Right lobe of liver (tissue), 6 donors: ENCODE data around the gene CCBE1. TPM values are rescaled to one million over a fixed set of nuclear protein-coding genes. Genes with fewer than 3 reads are reported as not detected.

Experiments used
- ATAC-seq, 4 donors: fragments of 200-7000 bp; cut with Tn5 transposase; one replicate each; pipeline ENCODE4 v1.9.1; 2020; ENCODE audit warnings: mild to moderate bottlenecking in 4 of 4, moderate library complexity in 4 of 4
- DNase-seq, 3 donors: peaks; one replicate each; pipeline ENCODE4 v3.0.0-alpha.2; 2020
- H3K27ac ChIP-seq, 3 donors: fragments of 200-600 bp; one replicate each; pipeline ENCODE4 v1.8.0; 2022
- H3K27me3 ChIP-seq, 2 donors: fragments of 200-600 bp; one replicate each; pipeline ENCODE4 v1.8.0; 2022
- H3K36me3 ChIP-seq, 4 donors: fragments of 200-600 bp; sonication (generic) in 1 of 4; one replicate each; pipeline versions ENCODE4 v1.5.1 to v1.8.0; 2017 to 2022; ENCODE audit warnings: control low read depth in 1 of 4
- H3K4me1 ChIP-seq, 4 donors: fragments of 200-600 bp; sonication (generic) in 1 of 4; one replicate each; pipeline versions ENCODE4 v1.5.1 to v1.8.0; 2017 to 2022; ENCODE audit warnings: control low read depth in 1 of 4
- H3K4me3 ChIP-seq, 3 donors: fragments of 200-600 bp; one replicate each; pipeline ENCODE4 v1.8.0; 2022
- H3K9me3 ChIP-seq, 4 donors: fragments of 200-600 bp; sonication (generic) in 1 of 4; one replicate each; pipeline versions ENCODE4 v1.5.1 to v1.8.0; 2017 to 2022; ENCODE audit warnings: control low read depth in 1 of 4
- POLR2A ChIP-seq: fragments of 450-650 bp; IDR thresholded peaks from one replicate; pipeline ENCODE4 v1.6.1; 2017; ENCODE audit warnings: antibody characterized with exemption, mild to moderate bottlenecking
- WGBS: methylation state at CpG from one replicate; pipeline ENCODE4 v1.1.6; 2018; ENCODE audit warnings: low coverage, low lambda C conversion rate; ENCODE audit not compliant: insufficient coverage; ENCODE audit errors: missing lambda C conversion rate; 5-methylcytosine and 5-hydroxymethylcytosine counted together
- intact Hi-C, 2 donors: fragments of 100-400 bp; cut with DNase I; formaldehyde crosslinking; loops; one replicate each; pipeline versions ENCODE4 v1.11.2 to v1.14.1; 2022
- total RNA-seq, 6 experiments: library from RNA; depleted of rRNA in 2 of 6; stranded (reverse); fragments of >200 nt in 2 of 6; fragmentation: NEBNext Ultra II Directional in 3 of 6; extraction: Animal tissue kit (Norgen Biotek cat#: 25700) in 3 of 6; gene quantifications; one replicate each; pipeline versions ENCODE4 v1.1.0 to v1.2.4, GENCODE V29; 2016 to 2023
- TF ChIP-seq, protein P1 (sequence below), 4 donors: fragments of 200-600 bp in 3 of 4; fragments of 450-650 bp in 1 of 4; IDR thresholded peaks; one replicate each; pipeline versions ENCODE4 v1.5.1 to v1.8.0; 2016 to 2022; ENCODE audit warnings: antibody characterized with exemption in 4 of 4, mild to moderate bottlenecking in 2 of 4
- donor health status: DM: no; HTN: yes; CAD: no.
- donor health status: DM: no; HTN: no; CAD: no.
- donor health status: DM: no; HTN: no; CAD: no.
- donor health status: DM: no; HTN: yes; CAD: no.
- donor health status: DM: no; HTN: yes; CAD: no.

The CCBE1 gene
- total RNA-seq, 6 experiments from 2014 or later, result 2.7 to 6.9 (median 4.3) TPM

GRCh38 chr18:59725142-59725541 lies 27.9 kb upstream of the CCBE1 start:
- ATAC-seq, result no peak
- H3K9me3 ChIP-seq, result no peaks in the 10 kb centered on the region
- intact Hi-C loops, result loop anchor here in 1 of 2 donors (5.0 kb wide), 1 partner anchor 228 kb away; no protein-coding TSS in a partner anchor

GRCh38 chr18:59724103-59724502 lies 26.9 kb upstream of the CCBE1 start:
- intact Hi-C loops, result no loop called here
- Histone ChIP-seq H3K27ac (no peak overlapping the region), H3K27me3 (no peaks in the 10 kb centered on the region), H3K4me1 (no peaks in the 10 kb centered on the region), H3K4me3 (no peak overlapping the region), H3K36me3 (no peaks in the 10 kb centered on the region), H3K9me3 (no peaks in the 10 kb centered on the region)
- TF ChIP-seq POLR2A, result no peak
- WGBS, result 29% methylated on average over 2 of the region's 2 CpGs
- no peak for ATAC-seq
- no peak for DNase-seq

More at GRCh38 chr18:59725142-59725541, 27.9 kb upstream of the CCBE1 start:
- H3K4me1 ChIP-seq, result no peaks in the 10 kb centered on the region
- TF ChIP-seq POLR2A, result no peak
- TF ChIP-seq, protein P1, sequence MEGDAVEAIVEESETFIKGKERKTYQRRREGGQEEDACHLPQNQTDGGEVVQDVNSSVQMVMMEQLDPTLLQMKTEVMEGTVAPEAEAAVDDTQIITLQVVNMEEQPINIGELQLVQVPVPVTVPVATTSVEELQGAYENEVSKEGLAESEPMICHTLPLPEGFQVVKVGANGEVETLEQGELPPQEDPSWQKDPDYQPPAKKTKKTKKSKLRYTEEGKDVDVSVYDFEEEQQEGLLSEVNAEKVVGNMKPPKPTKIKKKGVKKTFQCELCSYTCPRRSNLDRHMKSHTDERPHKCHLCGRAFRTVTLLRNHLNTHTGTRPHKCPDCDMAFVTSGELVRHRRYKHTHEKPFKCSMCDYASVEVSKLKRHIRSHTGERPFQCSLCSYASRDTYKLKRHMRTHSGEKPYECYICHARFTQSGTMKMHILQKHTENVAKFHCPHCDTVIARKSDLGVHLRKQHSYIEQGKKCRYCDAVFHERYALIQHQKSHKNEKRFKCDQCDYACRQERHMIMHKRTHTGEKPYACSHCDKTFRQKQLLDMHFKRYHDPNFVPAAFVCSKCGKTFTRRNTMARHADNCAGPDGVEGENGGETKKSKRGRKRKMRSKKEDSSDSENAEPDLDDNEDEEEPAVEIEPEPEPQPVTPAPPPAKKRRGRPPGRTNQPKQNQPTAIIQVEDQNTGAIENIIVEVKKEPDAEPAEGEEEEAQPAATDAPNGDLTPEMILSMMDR (IDR thresholded peaks at IDR 0.05), result no peak
- no peak overlapping the region for H3K27ac ChIP-seq
- no peaks in the 10 kb centered on the region for H3K36me3 ChIP-seq
- no peak for DNase-seq
- H3K4me3 ChIP-seq, result no peak overlapping the region
- H3K27me3 ChIP-seq, result no peaks in the 10 kb centered on the region

- Histone ChIP-seq H3K27me3 (no peaks in the 10 kb centered on the region), H3K4me1 (no peaks in the 10 kb centered on the region), H3K9me3 (no peaks in the 10 kb centered on the region), H3K4me3 (no peak overlapping the region), H3K36me3 (no peaks in the 10 kb centered on the region), H3K27ac (no peak overlapping the region)
- WGBS, result 92% methylated on average over 2 of the region's 2 CpGs
- no peak for TF ChIP-seq POLR2A
- TF ChIP-seq, protein P1 (IDR thresholded peaks at IDR 0.05), result no peak
- intact Hi-C loops, result no loop called here
- DNase-seq (no peak), ATAC-seq (no peak)
These were observed 24.7 kb upstream of the CCBE1 start for GRCh38 chr18:59721931-59722330.

DNA sequence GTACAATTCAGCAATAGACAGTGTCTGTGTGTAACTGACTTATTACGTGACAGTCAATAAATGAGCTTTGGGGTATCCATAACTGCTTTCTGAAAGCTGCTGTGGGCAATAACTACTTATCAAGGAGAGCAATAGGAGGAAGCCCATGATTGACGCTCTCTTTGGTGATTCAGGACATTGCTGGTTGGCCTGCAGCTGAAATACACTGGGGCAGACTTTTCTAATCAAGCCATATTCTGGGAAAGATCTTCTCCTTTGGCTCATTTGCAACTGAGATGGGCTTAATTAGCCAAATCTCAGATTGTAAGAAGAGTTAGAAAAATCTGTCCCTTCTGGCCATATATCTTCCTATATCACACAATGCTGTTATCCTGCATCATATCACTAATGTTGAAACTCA lies 24.0 kb upstream of the CCBE1 start:
- H3K4me3 ChIP-seq, result no peak overlapping the region
- H3K27me3 ChIP-seq, result no peaks in the 10 kb centered on the region
- H3K27ac ChIP-seq, result no peak overlapping the region
- H3K9me3 ChIP-seq, result no peaks in the 10 kb centered on the region
- DNase-seq (no peak), ATAC-seq (no peak)
- intact Hi-C loops, result no loop called here
- no peaks in the 10 kb centered on the region for H3K4me1 ChIP-seq
- no peak for TF ChIP-seq POLR2A
- TF ChIP-seq, protein P1 (IDR thresholded peaks at IDR 0.05), result no peak
- WGBS, result 42% methylated on average over 2 of the region's 2 CpGs
- H3K36me3 ChIP-seq, result no peaks in the 10 kb centered on the region

- Histone ChIP-seq H3K9me3 (no peaks in the 10 kb centered on the region), H3K27me3 (no peaks in the 10 kb centered on the region), H3K27ac (no peak overlapping the region), H3K4me1 (no peaks in the 10 kb centered on the region), H3K36me3 (no peaks in the 10 kb centered on the region), H3K4me3 (no peak overlapping the region)
- DNase-seq, result no peak
- no peak for ATAC-seq
- 32% methylated on average over 3 of the region's 3 CpGs for WGBS
- TF ChIP-seq, protein P1 (IDR thresholded peaks at IDR 0.05), result no peak
- TF ChIP-seq POLR2A, result no peak
- intact Hi-C loops, result no loop called here
These were observed 22.4 kb upstream of the CCBE1 start for GRCh38 chr18:59719544-59720181.
